Stimulated activated CD4-positive, alpha-beta T cell treated with anti-CD3 and anti-CD28 coated beads, Interleukin-1b, Interleukin-23, amount 100 ng/mL, for 48 hours (primary cell): Measurements from ENCODE around the gene PELI2.
A peak's percentile ranks its signal among the peaks of the same experiment; 100 is the strongest.

ENCODE experiments used
- DNase-seq: peaks from one replicate; pipeline ENCODE4 v3.0.0-alpha.2; 2020

Gene PELI2, protein sequence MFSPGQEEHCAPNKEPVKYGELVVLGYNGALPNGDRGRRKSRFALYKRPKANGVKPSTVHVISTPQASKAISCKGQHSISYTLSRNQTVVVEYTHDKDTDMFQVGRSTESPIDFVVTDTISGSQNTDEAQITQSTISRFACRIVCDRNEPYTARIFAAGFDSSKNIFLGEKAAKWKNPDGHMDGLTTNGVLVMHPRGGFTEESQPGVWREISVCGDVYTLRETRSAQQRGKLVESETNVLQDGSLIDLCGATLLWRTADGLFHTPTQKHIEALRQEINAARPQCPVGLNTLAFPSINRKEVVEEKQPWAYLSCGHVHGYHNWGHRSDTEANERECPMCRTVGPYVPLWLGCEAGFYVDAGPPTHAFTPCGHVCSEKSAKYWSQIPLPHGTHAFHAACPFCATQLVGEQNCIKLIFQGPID

DNA sequence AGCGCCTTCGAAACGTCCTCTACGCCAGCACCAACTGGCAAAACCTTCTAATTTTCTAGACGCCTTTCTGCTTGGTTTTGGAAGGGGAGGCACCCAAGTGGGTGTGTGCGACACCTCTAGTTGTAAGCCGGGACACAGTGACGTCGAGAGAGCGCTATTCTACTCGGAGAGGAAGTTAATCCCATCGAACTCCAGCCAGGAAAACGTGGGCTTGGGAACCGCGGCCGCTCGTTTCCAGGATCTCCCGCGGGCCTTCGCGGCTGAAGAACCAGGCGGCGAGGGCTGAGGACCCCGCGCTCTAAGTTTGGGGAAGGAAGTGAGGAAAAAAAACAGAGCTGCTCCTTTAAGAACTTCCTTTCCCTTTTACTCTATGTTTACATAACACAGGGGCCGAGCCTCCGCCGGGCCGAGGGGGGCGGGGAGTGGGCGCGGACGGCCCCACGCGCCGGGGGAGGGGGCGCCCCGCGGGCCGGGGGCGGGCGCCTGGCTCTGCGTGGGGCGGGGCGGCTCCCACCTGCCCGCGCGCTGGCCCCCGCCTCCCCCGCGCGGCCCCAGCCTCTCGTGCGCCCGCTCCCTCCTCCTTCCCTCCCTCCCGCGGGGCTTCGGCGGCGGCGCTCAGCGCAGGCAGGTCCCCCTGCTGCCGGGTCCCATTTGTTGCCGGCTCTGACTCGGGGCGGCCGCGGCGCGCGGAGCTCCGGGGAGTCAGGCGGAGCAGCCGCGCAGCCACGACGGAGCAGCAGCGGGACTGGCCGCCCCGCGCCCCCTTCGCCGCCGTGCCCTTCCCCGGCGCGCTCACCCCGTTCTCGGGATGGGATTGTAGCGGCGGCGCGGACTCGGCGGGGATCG is at the start of gene PELI2:
PELI2 (plus strand) TSS at position 647 of the 846 bp plus-strand sequence. CDS start 250 bp downstream, outside the sequence.
- DNase-seq, result peak; percentile 72

DNA sequence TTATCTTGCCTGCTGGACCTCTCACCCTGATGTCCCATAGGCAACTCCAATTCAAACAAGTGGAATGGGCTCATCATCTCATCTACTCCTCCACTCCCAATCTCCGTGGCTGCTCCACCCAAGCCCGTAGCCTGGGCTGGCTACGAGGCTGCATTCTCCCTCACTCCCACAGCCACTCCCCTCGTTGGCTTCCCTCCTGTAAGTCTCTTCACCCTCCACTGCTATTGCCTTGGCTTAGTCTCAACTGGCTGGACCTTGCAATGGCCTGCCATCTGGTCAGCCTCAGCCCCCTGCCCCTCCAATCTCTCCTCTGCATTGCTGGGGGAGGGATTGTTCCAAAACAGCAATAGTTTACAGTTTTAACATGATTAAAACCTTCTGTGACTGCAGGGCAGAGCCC is 44.4 kb upstream of the PELI2 start:
- no peak for DNase-seq

DNA sequence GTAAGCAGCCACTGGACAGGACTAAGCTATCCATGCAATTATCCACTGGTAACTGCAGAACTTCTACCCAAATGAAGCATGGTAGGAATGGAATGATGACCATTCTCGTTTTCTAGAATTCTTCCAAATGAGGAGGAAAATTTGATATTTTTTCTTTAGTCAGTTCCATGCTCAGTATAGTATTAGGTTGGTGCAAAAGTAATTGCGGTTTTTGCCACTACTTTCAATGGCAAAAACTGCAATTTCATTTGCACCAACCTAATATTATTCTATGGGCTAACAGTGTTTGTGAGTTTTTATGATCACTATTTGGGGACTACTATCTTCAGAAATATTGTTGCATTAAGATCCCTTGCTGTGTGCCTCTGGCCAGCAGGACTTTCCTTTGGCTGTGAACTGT is 42.9 kb upstream of the PELI2 start:
- no peak for DNase-seq

DNA sequence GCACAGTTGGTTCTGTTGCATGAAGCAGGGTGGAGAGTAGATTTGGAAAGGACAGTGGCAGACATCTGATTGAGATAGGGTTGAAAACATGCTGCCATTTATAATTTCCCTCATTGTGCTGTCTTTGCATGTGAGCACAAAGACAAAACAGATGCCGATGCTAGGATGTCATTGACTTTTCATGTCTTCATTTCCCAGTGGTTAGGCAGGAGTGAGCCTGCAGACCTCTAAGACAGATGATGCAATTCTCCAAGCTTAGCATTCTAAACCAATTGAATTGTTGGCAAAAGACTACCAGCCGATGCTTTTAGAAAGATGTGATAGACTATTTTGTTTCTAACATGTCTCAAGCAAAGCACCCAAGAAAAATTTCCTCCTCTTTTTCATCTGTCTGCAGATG is 37.1 kb upstream of the PELI2 start:
- no peak for DNase-seq

DNA sequence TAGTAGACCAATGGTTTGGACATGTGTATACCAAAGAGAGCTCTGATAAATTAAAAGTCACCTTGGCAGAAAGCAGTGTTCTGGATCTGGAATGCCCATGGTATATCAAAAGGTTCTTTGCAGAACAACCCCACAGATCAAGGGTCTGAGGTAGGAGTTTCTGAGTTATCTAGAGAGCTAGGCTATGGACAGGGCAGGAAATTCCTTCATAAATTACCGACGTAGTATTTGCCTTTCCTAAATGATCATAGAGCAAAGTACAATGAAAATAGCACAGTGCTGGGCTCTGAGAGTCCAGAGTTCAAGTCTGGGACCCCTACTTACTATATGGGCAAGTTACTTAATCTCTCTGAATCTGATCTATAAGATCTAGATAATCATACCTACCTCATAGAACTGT is 35.3 kb upstream of the PELI2 start:
- no peak for DNase-seq

DNA sequence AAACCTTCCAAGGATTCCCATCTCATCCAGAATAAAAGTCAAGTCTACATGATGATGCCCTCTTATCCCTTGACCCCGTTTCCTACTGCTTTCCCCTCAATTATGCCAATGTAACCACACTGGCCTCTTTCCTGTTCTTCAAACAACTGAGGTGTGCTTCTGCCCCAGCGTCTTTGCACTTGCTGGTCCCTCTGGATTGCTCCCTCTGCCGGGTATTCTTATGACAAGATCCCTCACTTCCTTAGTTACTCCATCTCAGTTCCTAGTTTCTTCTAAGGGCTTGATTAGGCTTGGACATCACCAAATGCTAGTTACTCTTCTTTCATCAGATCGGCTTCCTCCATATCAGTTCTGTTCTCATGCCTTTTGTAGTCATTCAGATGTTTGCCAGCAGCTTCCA is 32.7 kb upstream of the PELI2 start:
- no peak for DNase-seq

DNA sequence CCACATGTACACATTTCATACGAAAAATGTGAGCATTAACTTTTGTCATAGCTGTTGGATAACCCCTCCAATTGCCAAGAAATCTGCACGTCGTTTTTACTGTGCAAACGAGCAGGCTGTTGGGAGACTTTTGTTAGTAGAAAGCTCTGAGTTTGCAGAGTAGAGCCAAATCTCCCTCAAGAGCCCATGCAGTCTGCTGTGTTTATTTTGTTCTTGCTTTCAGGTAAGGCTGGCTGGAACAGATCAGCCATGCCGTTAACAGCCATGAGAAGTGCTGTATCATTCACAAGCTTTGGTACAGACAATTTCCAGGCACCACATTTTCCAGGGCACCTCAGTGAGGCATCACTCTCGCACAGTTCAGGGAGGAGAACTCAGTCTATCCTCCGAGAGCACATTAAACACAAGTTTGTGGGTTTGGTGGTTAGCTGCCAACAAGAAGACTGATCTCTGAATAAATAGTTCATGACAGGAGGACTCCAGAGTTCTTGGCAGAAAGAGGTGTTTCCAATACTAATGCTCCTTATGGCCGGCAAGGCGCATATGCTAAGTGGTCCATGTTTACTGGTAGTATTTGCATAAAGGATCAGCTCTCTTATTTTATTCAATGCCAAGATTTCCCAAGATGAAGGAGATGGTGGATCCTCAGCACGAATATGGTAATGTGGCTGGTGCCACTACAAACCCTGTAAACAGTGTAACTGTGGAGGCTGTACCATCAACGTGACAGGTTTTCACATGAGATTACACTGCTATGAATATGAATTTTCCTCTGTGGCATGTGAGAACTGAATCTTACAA is 30.3 kb upstream of the PELI2 start:
- DNase-seq, result no peak

DNA sequence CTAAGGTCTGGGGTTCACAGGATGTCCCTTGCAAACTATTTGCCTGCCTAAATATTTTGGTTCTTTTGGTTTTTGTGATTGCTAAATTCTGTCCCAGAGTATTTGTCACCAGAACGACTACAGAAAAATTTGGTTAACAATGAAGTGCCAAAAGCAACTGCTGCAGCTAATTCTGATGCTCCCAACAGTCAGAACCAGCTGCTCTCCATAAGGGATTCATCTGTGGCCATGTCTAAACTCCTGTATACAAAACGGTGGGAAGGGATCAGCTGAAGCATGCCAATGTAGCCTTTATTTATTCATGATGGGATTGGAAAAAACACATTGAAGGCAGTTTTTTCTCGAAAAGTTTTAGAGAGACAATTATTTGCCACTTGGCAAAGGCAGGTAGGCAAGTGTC is 29.3 kb upstream of the PELI2 start:
- no peak for DNase-seq

DNA sequence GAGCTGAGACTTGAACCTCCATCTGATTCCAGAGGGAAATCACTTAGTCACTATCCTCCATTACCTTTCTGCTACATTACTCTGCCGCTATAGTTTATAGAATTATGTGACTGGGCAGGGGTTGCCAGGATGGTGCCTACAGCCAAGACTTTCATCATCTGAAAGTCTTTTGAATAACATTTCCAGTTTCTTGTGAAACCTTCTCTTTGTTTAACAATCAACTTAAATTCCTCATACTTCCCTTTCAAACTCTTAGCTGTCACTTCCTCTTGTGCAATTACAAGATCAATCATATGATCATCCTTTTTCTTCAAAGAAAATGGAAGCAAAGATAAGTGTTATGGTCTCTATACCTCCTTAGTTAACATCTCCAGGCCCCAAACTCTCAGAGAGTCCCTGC is 25.4 kb upstream of the PELI2 start:
- DNase-seq, result no peak

DNA sequence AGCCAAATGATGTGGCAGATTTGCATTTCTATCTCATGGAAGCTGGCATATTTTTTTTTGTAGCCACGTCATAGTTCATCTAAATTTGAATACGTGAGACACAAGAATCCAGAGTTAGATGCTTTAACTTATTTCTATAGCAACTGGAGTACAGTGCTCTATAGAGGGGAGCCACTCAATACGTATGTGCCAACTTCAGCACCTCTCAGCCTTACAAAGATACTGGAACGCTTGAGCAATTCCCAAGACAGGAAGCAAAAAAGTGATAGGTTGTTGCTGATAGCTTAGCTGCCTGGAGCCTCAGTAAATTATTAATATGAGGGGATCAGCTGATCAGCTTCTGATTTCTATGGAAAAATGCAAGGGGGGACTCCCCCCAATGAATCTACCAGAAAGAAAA is 24.1 kb upstream of the PELI2 start:
- DNase-seq, result no peak

DNA sequence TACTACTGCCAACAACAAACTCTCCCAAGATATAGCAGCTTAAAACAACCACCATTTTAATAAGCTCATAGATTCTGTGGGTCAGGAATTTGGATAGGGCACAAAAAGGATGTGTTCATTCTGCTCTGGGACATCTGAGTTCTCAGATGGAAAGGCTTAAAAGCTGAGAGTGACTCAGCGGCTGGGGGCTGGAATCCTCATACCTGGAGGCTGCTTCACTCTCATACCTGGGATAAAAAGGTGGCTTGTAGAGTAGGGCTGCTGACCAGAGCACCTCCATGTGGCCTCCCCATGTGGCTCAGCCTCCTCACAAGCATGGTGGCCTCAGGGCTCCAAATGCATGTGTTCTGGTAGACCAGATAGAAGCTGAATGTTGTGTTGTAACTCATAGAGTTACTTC is 20.2 kb upstream of the PELI2 start:
- DNase-seq, result no peak

DNA sequence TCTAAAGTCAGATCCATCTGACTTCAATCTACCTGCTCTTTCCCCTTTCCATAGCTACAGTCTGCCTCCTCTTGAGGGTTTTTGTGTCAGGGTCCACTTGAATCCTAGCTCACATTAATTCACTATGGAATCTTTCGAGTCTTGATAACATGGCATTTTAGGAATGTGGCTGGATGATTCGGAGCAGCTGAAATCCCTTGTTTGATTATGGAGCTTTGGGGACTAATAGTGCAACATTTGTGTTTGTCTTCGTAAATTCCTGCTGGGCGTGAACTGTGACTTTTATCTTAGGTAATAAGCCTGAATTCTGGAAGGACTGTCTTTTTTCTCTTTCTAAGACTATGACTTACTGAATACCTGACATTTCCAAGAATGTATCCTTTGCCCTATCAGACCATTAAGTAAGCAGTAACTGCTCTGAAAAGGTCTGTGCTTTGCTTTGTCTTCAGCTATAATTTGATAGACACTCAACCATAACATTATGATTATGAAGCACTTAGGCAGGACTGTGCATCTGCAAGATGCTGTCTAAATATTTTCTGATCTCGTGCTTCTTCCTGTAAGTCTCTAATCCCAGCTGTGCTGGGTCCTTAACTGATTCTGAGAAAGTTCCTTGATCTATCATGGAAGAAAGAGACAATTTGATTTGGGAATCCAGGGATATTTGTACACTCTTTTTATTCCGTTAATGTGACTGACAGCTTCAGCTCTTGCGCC is 19.0 kb upstream of the PELI2 start:
- DNase-seq, result no peak

DNA sequence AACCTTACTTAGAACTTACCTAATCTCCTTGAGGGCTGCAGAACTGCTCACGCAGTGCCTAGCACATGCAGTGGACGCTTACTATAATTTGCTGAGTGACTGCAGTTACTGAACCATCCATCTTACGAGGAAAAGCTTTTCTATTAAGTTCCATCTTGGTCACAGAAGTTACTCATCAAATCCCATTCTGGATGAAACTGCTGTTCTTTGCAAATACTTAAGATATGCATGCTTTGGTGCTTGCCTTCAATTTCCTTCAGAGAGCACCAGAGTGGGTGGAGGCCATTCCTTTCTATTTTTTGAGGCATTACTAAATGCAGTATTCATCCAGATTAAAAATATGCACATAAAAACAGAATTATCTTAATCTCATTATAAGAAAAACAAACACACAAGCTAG is 17.7 kb upstream of the PELI2 start:
- no peak for DNase-seq

DNA sequence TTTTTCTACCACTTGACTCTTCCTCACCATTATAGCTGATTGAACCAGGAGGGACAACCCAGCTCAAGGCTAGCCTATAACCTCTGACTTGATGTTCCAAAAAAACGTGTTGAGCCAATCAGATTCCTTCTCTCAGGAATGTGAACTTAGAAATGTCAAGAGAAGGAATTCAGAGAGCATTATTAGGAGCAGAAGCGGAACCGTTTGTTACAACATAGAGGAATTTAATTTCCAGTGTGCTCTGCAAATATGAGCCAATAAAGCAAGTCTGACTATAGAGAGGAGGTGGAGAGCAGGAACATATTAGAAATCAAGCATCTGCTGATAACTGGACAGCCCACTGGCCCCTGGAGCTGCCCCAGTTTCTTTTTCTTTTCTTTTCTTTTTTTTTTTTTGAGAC is 15.3 kb upstream of the PELI2 start:
- DNase-seq, result no peak

DNA sequence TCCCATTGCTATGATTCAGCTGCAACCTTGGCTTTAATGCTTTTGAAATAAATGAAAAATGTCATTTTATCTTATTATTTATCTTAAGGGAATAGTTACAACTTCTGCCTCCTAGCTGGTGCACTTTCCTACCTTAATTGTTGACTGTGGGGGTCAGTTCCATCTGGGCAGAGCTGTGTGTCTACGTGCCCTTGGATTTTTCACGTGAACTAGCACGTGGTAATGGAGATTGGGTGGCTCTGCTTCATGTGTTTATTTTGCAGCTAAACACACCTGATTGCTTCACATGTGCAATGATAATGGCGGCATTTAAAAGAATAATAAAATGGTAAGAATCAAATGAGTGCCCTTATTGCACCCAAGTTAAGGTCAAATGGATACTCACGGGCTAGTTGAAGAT is 10.6 kb upstream of the PELI2 start:
- no peak for DNase-seq

DNA sequence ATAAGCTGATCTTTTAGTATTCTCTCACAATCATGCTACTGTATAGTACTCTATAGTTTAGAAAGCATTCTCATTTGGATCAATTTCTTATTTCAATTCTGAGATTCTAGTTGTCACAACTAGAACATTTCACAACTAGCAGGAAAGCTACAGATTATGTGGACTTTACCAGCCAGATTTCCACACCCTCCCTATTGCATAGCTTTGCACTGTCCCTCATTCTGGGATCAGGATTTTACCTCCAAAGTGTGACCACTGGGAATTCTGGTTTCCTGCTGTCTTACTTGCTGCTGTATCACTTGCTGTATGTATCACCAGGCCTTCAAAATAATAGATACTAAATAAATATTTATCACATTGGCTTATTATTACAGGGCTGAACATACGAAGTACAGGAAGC is 10.2 kb upstream of the PELI2 start:
- DNase-seq, result no peak

DNA sequence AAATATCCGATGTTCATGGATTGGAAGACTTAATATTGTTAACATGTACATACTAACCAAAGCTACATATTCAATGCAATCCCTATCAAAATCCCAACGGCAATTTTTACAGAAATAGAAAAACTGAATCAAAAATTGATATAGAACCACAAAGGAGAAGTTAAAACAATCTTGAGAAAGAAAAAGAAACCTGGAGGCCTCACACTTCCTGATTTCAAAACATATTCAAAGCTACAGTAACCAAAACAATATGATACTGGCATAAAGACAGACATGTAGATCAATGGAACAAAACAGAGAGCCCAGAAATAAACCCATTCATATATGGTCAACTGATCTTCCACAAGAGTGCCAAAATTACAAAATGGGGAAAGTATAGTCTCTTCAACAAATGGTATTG is 5.4 kb upstream of the PELI2 start:
- DNase-seq, result no peak

DNA sequence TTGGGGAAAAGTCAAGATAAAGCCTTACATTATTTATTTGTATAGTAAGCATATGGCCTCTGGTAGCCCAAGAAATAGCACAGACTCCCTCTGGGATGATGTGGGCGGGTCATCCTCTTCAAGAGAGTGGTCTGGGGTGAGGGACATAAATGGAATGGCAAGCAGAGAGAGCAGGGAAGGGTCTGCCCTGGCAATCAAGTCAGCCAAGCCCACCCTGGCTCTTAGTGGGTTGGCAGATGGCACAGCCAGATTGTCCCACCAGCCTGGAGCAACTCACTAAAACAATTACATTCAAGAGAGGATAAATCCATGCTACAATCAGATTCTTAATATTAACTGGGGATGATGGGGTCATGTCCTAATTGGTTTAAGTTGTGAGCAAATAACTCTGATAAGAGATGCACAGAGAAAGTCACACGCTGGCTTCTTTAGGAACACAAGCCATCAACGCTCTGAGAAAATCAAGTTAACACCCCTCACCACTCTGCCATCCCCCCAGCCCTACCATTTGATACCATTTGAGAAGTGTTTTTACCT is 2.8 kb upstream of the PELI2 start:
- no peak for DNase-seq

DNA sequence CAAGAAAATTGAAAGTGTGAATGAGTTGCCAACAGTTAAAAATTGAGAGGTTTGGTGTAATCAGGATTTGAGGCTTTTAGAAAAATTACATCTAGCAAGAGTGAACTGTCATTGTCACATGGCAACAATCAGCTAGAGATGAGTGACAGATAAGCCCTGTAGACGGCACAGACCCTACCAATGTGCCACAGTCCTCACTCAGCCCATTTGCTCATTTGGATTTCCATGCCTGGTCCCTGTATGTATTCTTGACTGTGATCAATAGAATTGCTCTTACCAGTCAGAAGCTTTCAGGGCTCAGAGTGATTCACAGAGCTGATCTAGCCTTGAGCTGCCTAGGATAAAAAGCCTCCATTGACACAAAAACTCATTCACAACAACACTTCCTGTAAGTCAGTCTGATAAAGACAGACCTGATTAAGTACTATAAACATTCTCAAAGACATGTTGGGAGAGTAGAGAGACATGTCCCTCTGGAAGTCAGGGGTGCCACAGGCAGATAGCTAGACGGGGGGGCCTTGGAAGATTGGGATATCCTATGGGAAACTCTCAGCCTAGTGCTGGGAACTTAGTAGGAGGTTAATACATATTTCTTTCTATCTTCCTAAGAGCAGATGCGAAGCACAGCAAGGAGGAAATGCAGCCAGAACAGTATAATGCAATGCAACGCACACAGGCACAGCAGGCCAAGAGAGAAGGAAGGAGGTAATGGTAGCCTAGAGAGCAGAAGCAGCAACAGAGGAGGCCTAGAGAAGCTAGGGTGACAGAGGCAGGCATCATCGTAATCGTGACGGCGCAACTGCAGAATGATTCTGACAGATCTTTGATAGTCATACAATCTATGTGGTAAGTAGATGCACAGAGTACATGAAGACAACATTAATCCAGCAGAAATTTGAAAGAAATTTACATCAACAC is 2.0 kb upstream of the PELI2 start:
- peak; percentile 10 for DNase-seq

DNA sequence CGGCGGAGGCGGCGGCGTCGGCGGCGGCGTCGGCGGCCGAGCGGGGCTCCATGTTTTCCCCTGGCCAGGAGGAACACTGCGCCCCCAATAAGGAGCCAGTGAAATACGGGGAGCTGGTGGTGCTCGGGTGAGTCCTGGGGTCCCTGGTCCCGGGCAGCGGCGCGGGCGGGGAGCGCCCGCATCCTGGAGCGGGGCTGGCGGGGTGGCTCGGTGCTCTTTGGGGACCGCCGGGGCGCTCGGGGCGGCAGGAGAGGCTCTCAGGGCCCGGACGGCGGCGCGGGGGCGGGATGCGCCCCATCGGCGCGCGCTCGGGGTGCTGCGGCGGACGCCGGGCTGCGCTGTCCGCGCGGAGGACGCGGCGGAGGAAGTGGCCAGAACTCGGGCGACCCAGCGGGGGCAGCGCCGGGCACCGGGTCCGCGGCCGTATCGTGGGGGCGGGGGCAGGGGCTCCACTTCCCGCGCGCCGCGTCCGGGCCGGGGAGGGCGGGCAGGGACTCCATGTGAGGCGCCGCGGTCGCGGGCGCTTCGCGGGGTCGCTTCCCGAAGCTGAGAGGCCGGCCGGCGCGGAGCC is 485 bp downstream of the PELI2 start:
- DNase-seq, result peak; percentile 3
